ENCODE results near the gene PRR36.

DNA sequence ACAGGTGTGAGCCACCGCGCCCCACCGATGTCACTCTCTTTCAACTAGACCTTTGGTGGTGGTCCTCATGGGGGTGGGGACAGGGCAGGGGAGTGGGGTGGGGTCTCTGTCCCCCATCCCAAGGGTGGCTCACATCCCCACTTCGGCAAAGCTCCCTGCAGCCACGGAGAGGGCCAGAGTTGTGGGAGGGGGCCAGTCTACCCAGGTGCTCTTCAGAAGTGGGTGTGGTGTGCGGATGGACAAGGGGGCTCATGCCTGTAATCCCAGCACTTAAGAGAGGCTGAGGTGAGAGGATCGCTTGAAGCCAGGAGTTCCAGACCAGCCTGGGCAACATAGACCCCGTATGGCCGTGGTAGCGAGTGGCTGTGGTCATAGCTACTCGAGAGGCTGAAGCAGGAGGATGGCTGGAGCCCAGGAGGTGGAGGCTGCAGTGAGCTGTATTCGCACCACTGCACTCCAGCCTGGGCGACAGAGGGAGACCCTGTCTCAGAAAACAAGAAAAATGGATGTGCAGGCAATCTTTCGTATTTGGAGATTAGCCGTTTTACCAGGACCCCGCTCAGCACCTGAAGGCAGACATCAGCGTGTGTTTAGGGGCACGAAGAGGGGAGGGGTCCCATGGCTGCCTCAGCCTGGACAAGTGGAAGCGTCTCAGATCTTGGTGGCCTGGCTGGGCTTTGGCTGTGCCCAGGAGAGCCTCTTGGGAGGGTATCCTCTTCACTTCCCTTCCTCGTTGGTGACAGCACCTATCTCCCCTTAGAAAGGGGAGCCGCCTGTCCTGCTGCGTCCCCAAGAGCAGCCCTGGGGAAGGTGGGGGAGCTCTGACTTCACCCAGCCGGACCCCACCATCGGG lies 41.3 kb upstream of the PRR36 start:
- no peak for TF ChIP-seq EP300 (IDR thresholded peaks at IDR 0.05)
- TF ChIP-seq POLR2A (IDR thresholded peaks at IDR 0.05; ENCODE audit: low read depth), result no peak
- TF ChIP-seq, protein P1, sequence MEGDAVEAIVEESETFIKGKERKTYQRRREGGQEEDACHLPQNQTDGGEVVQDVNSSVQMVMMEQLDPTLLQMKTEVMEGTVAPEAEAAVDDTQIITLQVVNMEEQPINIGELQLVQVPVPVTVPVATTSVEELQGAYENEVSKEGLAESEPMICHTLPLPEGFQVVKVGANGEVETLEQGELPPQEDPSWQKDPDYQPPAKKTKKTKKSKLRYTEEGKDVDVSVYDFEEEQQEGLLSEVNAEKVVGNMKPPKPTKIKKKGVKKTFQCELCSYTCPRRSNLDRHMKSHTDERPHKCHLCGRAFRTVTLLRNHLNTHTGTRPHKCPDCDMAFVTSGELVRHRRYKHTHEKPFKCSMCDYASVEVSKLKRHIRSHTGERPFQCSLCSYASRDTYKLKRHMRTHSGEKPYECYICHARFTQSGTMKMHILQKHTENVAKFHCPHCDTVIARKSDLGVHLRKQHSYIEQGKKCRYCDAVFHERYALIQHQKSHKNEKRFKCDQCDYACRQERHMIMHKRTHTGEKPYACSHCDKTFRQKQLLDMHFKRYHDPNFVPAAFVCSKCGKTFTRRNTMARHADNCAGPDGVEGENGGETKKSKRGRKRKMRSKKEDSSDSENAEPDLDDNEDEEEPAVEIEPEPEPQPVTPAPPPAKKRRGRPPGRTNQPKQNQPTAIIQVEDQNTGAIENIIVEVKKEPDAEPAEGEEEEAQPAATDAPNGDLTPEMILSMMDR (IDR thresholded peaks at IDR 0.05), result no peak
- peak in 1 of 2 donors; percentile 19 for TF ChIP-seq POLR2AphosphoS5 (IDR thresholded peaks at IDR 0.05)

Data from esophagus muscularis mucosa (tissue), 4 donors.